ENCODE results near the gene RHOT1. TPM values are rescaled to one million over a fixed set of nuclear protein-coding genes. Genes with fewer than 3 reads are reported as not detected.
"Not testable (repeated sequence)": the region's sequence is repeated elsewhere in the genome, so short reads cannot be mapped to it uniquely, and the experiment has no call there.

The RHOT1 gene
- total RNA-seq = 10 to 100 TPM; 11.6 to 19.2 (median 14.4) TPM
- 10 to 100 TPM; 22.8 to 26.7 TPM for polyA plus RNA-seq

DNA sequence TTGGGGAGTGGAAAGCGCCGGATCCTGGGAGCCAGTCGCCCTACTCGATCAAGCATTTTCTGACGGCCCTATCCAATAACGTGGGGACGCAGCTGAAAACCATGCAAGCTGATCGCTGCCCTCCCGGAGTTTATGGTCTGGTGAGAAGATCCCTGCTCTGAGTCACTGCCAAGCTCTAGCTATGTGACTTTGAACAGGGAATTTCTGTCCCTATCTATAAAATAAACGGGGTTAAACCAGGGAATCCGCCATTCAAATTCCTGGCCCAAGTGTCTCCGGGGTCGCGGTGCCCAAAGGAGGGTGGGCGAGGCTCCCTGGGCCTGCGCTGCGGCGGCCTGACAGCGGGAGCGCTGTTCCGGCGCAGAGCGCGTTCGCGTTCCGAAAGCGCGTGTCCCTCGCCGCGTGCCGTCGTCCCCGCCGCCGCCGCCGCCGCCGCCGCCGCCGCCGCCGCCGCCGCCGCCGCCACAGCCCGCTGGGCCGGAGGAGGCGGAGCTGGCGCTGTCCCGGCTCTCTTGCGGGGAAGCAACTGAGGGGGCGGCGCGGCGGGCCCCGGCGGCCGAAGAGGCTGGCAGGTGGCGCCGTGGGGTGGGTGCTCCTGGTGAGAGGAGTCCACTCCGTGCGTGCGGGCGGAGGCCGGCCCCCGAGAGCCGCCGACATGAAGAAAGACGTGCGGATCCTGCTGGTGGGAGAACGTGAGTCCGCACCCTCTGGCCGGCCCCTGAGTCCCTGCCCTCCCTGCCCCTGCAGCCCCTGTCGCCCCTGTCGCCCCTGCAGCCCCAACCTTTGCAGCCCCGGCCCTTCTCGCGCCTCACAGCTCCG lies at the start of gene RHOT1:
Gene RHOT1, plus strand, starts transcription at position 465 of the 819 bp plus-strand sequence. Its CDS starts 191 bp downstream, at position 656.
- TF ChIP-seq, protein P1, sequence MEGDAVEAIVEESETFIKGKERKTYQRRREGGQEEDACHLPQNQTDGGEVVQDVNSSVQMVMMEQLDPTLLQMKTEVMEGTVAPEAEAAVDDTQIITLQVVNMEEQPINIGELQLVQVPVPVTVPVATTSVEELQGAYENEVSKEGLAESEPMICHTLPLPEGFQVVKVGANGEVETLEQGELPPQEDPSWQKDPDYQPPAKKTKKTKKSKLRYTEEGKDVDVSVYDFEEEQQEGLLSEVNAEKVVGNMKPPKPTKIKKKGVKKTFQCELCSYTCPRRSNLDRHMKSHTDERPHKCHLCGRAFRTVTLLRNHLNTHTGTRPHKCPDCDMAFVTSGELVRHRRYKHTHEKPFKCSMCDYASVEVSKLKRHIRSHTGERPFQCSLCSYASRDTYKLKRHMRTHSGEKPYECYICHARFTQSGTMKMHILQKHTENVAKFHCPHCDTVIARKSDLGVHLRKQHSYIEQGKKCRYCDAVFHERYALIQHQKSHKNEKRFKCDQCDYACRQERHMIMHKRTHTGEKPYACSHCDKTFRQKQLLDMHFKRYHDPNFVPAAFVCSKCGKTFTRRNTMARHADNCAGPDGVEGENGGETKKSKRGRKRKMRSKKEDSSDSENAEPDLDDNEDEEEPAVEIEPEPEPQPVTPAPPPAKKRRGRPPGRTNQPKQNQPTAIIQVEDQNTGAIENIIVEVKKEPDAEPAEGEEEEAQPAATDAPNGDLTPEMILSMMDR (IDR thresholded peaks at IDR 0.05) = peak in 3 of 4 donors; percentile 33 to 62 (median 48)
- ATAC-seq = peak; percentile 76 to 88 (median 81)
- peak within 1 kb of the TSS; percentile 63 to 84 (median 78) for H3K4me3 ChIP-seq
- peak within 1 kb of the TSS; percentile 69 to 96 (median 88) for H3K27ac ChIP-seq
- intact Hi-C loops (cut with DNase I) = no loop called here
- H3K4me1 ChIP-seq = peaks cover 15 to 32% (median 30%) of the 10 kb centered on the region in 3 donors
- no peaks in the 10 kb centered on the region for H3K9me3 ChIP-seq
- WGBS, 2 donors = 0% methylated on average over 45 to 84 of the region's 84 CpGs
- peak; percentile 66 to 88 (median 74) for DNase-seq
- H3K27me3 ChIP-seq = no peaks in the 10 kb centered on the region
- no peak for FAIRE-seq
- no peaks in the 10 kb centered on the region for H3K36me3 ChIP-seq

DNA sequence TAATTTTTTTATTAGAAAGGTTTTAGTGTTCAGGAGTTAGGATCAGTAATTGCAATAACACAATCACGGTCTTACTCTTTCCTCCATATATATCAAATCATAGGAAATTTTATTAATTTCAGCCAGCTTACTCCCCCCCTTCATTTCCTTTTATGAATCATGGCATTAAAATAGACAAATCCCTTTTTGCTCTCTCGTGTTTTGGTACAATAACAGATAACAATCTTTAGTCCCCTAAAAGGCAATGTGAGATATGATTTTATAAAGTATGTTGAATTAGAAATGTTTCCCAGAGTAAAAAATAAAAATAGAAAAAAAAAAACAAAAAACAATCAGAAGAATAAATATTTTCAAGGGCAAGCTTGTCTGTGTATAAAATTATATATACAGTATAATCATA lies 42.6 kb upstream of the RHOT1 start:
- no peak overlapping the region for H3K27ac ChIP-seq
- TF ChIP-seq, protein P1 (IDR thresholded peaks at IDR 0.05) = no peak
- WGBS, 2 donors = 59 to 77% methylated on average over 2 of the region's 2 CpGs
- ATAC-seq = no peak
- intact Hi-C loops (cut with DNase I) = no loop called here
- H3K4me3 ChIP-seq = no peak overlapping the region
- no peaks in the 10 kb centered on the region for H3K9me3 ChIP-seq
- H3K27me3 ChIP-seq = no peaks in the 10 kb centered on the region
- FAIRE-seq = no peak
- no peak for DNase-seq
- no peaks in the 10 kb centered on the region for H3K36me3 ChIP-seq
- peaks cover 0 to 12% (median 7%) of the 10 kb centered on the region in 3 donors for H3K4me1 ChIP-seq

DNA sequence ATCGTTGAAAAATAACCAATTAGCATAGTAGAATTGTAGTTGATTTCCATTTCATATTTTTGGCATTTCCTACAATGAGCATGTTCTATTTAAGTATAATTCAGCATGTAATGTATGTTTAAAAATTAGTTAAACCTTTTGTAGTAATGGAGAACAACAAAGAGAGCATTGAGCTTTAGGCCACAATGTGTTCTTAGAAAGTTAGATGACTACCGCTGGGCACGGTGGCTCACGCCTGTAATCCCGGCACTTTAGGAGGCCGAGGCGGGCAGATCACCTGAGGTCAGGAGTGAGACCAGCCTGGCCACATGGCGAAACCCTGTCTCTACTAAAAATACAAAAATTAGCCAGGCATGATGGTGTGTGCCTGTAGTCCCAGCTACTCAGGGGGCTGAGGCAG lies 42.0 kb upstream of the RHOT1 start:
- H3K27ac ChIP-seq; DNase-seq; FAIRE-seq; H3K9me3 ChIP-seq; intact Hi-C loops (cut with DNase I); H3K27me3 ChIP-seq; H3K4me3 ChIP-seq; ATAC-seq; H3K36me3 ChIP-seq: not testable (repeated sequence)
- WGBS, 2 donors = 70 to 85% methylated on average over 8 of the region's 8 CpGs
- H3K4me1 ChIP-seq = peaks cover 0 to 12% (median 7%) of the 10 kb centered on the region in 3 donors

- 20 to 21% methylated on average over 8 of the region's 8 CpGs for WGBS, 2 donors
- H3K4me1 ChIP-seq = peaks cover 0 to 12% (median 7%) of the 10 kb centered on the region in 3 donors
- intact Hi-C loops (cut with DNase I) = no loop called here
Measured at GRCh38 chr17:32100971-32101631, 41.2 kb upstream of the RHOT1 start.

GRCh38 chr17:32102172-32102571 lies 40.1 kb upstream of the RHOT1 start:
- ATAC-seq (no peak), DNase-seq (no peak), FAIRE-seq (no peak)
- H3K4me1 ChIP-seq = peaks cover 0 to 14% (median 7%) of the 10 kb centered on the region in 3 donors
- TF ChIP-seq, protein P1 (IDR thresholded peaks at IDR 0.05) = no peak
- H3K27me3 ChIP-seq = no peaks in the 10 kb centered on the region
- no peaks in the 10 kb centered on the region for H3K9me3 ChIP-seq
- H3K27ac ChIP-seq = no peak overlapping the region
- intact Hi-C loops (cut with DNase I) = no loop called here
- no peak overlapping the region for H3K4me3 ChIP-seq
- 90 to 93% methylated on average over 5 of the region's 5 CpGs for WGBS, 2 donors
- H3K36me3 ChIP-seq = no peaks in the 10 kb centered on the region

More at GRCh38 chr17:32100971-32101631, 41.2 kb upstream of the RHOT1 start:
- Histone ChIP-seq H3K27me3 (no peaks in the 10 kb centered on the region), H3K9me3 (no peaks in the 10 kb centered on the region), H3K36me3 (no peaks in the 10 kb centered on the region), H3K4me3 (no peak overlapping the region), H3K27ac (peak overlapping the region in 3 of 4 donors; percentile 33 to 69 (median 62))
- TF ChIP-seq, protein P1 (IDR thresholded peaks at IDR 0.05) = no peak
- DNase-seq = peak in 4 of 6 donors; percentile 64 to 84 (median 74)
- no peak for FAIRE-seq
- peak; percentile 96 to 97 (median 96) for ATAC-seq

Measured in pancreas (tissue), 10 donors.